ENCODE results near the gene GINS2. TPM values are rescaled to one million over a fixed set of nuclear protein-coding genes. Genes with fewer than 3 reads are reported as not detected.

The GINS2 gene
- total RNA-seq, 1 experiment from 2014 or later, result 52.7 TPM

GRCh38 chr16:85636234-85636812, 52.4 kb downstream of the GINS2 start:
- H3K4me3 Mint-ChIP-seq, result no peak overlapping the region
- TF ChIP-seq, protein P1, sequence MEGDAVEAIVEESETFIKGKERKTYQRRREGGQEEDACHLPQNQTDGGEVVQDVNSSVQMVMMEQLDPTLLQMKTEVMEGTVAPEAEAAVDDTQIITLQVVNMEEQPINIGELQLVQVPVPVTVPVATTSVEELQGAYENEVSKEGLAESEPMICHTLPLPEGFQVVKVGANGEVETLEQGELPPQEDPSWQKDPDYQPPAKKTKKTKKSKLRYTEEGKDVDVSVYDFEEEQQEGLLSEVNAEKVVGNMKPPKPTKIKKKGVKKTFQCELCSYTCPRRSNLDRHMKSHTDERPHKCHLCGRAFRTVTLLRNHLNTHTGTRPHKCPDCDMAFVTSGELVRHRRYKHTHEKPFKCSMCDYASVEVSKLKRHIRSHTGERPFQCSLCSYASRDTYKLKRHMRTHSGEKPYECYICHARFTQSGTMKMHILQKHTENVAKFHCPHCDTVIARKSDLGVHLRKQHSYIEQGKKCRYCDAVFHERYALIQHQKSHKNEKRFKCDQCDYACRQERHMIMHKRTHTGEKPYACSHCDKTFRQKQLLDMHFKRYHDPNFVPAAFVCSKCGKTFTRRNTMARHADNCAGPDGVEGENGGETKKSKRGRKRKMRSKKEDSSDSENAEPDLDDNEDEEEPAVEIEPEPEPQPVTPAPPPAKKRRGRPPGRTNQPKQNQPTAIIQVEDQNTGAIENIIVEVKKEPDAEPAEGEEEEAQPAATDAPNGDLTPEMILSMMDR (conservative IDR thresholded peaks at IDR 0.05), result no peak
- peaks cover 2 to 21% (median 13%) of the 10 kb centered on the region in 3 experiments; a peak in 5 of 7 replicates for H3K36me3 Mint-ChIP-seq (ENCODE audit: insufficient read depth in 1 of 3, low read depth in 3 of 3)
- Histone ChIP-seq H2BK12ac (ENCODE audit: insufficient read length, low read depth, low read length) (no peak overlapping the region), H3K4me1 (ENCODE audit: insufficient read depth, low read length) (no peaks in the 10 kb centered on the region), H2BK15ac (ENCODE audit: low read depth, low read length) (no peak overlapping the region), H2AK5ac (ENCODE audit: insufficient read length, low read length) (no peak overlapping the region), H3K4me2 (ENCODE audit: insufficient read depth, insufficient read length, low read length) (no peak overlapping the region), H4K8ac (replicated peaks; ENCODE audit: insufficient read length, low read depth, low read length) (no peak overlapping the region), H3K9me3 (ENCODE audit: control insufficient read depth, low read depth, low read length) (no peaks in the 10 kb centered on the region), H3K79me2 (ENCODE audit: insufficient read depth, low read length) (peaks cover 7% of the 10 kb centered on the region; the same call in 1 of the 2 replicates), H2BK5ac (ENCODE audit: insufficient read length, low read length) (no peak overlapping the region), H3T11ph (ENCODE audit: low read length) (no peak overlapping the region), H2BK120ac (ENCODE audit: low read depth, low read length, poor library complexity, severe bottlenecking) (no peak overlapping the region), H4K20me1 (ENCODE audit: control insufficient read depth, insufficient read depth, insufficient read length) (no peaks in the 10 kb centered on the region), H3K27ac (ENCODE audit: insufficient read length, low read depth, low read length) (no peak overlapping the region), H3K18ac (ENCODE audit: insufficient read length, low read depth, low read length) (no peak overlapping the region), H4K5ac (ENCODE audit: insufficient read length, low read depth, low read length) (no peak overlapping the region), H3K56ac (ENCODE audit: insufficient read length, low read depth, low read length) (no peak overlapping the region), H3K23me2 (ENCODE audit: insufficient read length, low read depth, low read length, poor library complexity, severe bottlenecking) (no peaks in the 10 kb centered on the region), H3K27me3 (ENCODE audit: insufficient read depth, low read length) (no peaks in the 10 kb centered on the region), H3K14ac (ENCODE audit: insufficient read depth, low read length) (no peak overlapping the region; the same call in 1 of the 2 replicates), H2AFZ (ENCODE audit: low read length) (no peak overlapping the region), H3K9ac (ENCODE audit: extremely low read depth, insufficient read length, low read length) (no peak overlapping the region), H3K4ac (ENCODE audit: low read depth, low read length) (no peak overlapping the region), H2BK20ac (ENCODE audit: low read depth, low read length, poor library complexity, severe bottlenecking) (no peak overlapping the region), H3K79me1 (ENCODE audit: insufficient read depth, low read depth, low read length, poor library complexity, severe bottlenecking) (peaks cover 2% of the 10 kb centered on the region), H4K91ac (ENCODE audit: insufficient read length, low read depth, low read length) (no peak overlapping the region), H3K23ac (ENCODE audit: insufficient read length, low read depth, low read length) (no peak overlapping the region)
- no peak overlapping the region for H3K27ac Mint-ChIP-seq
- H3K9me3 Mint-ChIP-seq, result no peaks in the 10 kb centered on the region
- no peak for DNase-seq
- no peaks in the 10 kb centered on the region for H3K27me3 Mint-ChIP-seq (ENCODE audit: low read depth)
- H3K4me1 Mint-ChIP-seq, result peaks cover 6 to 13% of the 10 kb centered on the region in 2 experiments; a peak in 3 of 4 replicates
- WGBS (ENCODE audit: extremely low coverage, insufficient read length, low lambda C conversion rate), result no CpG with 5 or more reads among the region's 27 CpGs
